ENCODE results near the gene TBCCD1. TPM values are rescaled to one million over a fixed set of nuclear protein-coding genes. Genes with fewer than 3 reads are reported as not detected.
"Not testable (repeated sequence)": the region's sequence is repeated elsewhere in the genome, so short reads cannot be mapped to it uniquely, and the experiment has no call there.

Gene TBCCD1
- total RNA-seq, 1 donor from 2014 or later, result 6.4 TPM

DNA sequence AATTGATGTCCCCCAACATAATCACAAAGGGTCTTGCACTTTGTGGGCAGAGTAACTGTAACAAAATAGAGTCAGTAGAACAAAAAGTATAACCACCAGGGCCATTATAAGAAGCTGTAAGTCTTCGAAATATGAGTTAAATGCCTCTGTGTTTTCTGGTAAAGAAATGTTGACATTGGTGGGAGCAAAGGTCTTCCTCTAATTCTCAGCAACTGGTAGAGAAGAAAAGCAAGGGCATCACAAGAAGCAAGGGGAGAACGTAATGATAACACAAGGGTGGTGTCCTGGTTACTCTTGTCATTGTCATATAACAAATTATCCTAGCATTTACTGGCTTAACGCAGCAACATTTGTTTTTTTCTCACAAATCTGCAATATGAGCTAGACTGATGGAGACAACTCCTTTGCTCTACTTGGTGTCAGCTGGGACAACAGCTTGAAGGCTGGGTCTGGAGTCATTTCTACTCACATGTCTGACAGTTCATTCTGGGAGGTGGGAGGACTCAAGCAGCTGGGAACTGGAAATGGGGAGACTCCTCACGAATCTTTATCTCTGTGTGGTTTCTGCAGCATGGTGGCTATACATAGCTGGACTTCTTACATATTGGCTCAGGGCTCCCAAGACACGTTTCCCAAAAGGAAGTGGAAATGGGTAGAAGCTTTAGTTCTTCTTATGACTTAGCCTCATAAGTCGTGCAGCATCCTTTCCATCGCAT, 23.6 kb upstream of the TBCCD1 start:
- TF ChIP-seq, protein P1, sequence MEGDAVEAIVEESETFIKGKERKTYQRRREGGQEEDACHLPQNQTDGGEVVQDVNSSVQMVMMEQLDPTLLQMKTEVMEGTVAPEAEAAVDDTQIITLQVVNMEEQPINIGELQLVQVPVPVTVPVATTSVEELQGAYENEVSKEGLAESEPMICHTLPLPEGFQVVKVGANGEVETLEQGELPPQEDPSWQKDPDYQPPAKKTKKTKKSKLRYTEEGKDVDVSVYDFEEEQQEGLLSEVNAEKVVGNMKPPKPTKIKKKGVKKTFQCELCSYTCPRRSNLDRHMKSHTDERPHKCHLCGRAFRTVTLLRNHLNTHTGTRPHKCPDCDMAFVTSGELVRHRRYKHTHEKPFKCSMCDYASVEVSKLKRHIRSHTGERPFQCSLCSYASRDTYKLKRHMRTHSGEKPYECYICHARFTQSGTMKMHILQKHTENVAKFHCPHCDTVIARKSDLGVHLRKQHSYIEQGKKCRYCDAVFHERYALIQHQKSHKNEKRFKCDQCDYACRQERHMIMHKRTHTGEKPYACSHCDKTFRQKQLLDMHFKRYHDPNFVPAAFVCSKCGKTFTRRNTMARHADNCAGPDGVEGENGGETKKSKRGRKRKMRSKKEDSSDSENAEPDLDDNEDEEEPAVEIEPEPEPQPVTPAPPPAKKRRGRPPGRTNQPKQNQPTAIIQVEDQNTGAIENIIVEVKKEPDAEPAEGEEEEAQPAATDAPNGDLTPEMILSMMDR (IDR thresholded peaks at IDR 0.05), result no peak

DNA sequence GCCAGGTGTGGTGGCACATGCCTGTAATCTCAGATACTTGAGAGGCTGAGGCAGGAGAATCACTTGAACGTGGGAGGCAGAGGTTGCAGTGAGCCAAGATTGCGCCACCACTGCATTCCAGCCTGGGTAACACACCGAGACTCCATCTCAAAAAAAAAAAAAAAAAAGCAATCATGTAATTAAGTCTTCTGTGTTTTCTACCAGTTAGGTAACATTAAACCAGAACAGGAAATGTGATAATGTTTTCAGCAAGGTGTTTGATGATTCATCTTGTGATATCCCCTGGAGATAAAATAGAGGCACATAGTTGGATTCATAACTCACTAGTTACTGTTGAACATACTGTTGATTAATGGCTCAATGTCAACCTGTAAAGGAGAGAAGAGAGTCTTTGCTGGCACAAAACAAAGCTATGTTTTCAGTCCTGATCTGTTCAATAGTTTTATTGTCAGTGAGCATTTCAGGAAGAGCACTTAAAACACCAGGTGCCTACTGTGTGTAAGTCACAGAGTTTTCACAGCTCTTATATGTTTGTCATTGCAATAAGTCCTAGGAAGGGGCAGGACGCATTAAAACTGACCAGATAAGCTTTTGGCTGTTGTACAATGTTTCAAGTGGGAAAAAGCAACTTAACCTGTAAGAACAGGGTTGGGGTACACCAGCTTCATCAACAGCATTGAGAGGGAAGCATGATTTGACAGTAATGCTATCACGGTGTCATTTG, 22.9 kb upstream of the TBCCD1 start:
- intact Hi-C loops (cut with DNase I), result no loop called here
- DNase-seq (ENCODE audit: low spot score in 2 of 2), result no peak
- Histone ChIP-seq H3K4me3 (no peak overlapping the region), H3K27me3 (no peaks in the 10 kb centered on the region), H3K4me1 (no peaks in the 10 kb centered on the region), H3K9me3 (no peaks in the 10 kb centered on the region), H3K36me3 (peaks cover 9 to 13% of the 10 kb centered on the region in 2 donors), H3K27ac (no peak overlapping the region)
- TF ChIP-seq, protein P1 (IDR thresholded peaks at IDR 0.05), result no peak

More for the DNA sequence above, 23.6 kb upstream of the TBCCD1 start:
- Histone ChIP-seq H3K4me3 (no peak overlapping the region), H3K9me3 (no peaks in the 10 kb centered on the region), H3K4me1 (no peaks in the 10 kb centered on the region), H3K27ac (no peak overlapping the region), H3K27me3 (no peaks in the 10 kb centered on the region), H3K36me3 (peaks cover 3 to 5% of the 10 kb centered on the region in 2 donors)
- no peak for DNase-seq (ENCODE audit: low spot score in 2 of 2)
- intact Hi-C loops (cut with DNase I), result no loop called here

DNA sequence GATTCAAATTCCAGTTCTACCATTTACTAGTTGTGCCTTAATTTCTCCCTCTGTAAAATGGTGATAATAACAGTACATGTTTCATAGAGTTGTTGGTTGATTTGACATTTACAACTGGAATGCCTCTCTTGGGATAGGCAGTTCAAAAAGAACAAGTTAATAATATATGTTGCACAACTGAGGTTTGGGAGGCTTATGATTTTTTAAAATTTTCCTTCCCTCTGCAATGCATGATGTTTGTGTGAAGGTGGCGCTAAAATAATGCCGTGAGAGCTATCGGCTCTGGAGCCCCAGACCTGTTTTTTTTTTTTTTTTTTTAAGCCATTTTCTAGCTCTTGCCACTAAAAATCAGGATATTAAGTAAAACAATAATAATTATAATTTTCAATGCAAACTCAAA, 22.0 kb upstream of the TBCCD1 start:
- Histone ChIP-seq H3K9me3 (no peaks in the 10 kb centered on the region), H3K27me3 (no peaks in the 10 kb centered on the region), H3K4me3 (no peak overlapping the region), H3K27ac (no peak overlapping the region), H3K4me1 (no peaks in the 10 kb centered on the region), H3K36me3 (peaks cover 15 to 22% of the 10 kb centered on the region in 2 donors)
- TF ChIP-seq, protein P1 (IDR thresholded peaks at IDR 0.05), result peak in 1 of 3 experiments; percentile 35
- no peak for DNase-seq (ENCODE audit: low spot score in 2 of 2)
- intact Hi-C loops (cut with DNase I), result no loop called here

DNA sequence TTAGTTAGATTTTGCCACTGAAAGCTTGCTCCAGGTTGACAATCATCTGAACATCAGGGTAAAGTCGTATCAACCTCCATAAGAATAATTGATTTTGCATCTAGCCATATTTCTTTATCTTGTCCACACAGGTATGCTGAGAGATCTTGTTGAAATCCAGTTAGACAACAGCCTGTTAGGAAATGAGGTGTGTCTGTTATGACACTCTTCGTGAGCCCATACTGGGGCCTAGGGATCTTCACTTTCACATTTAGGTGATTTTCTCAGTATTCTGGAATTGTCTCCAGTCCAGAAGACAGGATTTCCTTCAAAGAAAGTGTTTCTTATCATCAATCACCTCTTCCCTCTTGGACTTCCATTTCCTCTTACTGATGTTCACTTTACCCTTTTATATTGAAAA, 21.5 kb upstream of the TBCCD1 start:
- H3K4me1 ChIP-seq, result no peaks in the 10 kb centered on the region
- no peaks in the 10 kb centered on the region for H3K9me3 ChIP-seq
- TF ChIP-seq, protein P1 (IDR thresholded peaks at IDR 0.05), result no peak
- H3K27ac ChIP-seq, result no peak overlapping the region
- H3K4me3 ChIP-seq, result no peak overlapping the region
- no peaks in the 10 kb centered on the region for H3K27me3 ChIP-seq
- H3K36me3 ChIP-seq, result peaks cover 15 to 27% of the 10 kb centered on the region in 2 donors
- DNase-seq (ENCODE audit: low spot score in 2 of 2), result no peak
- intact Hi-C loops (cut with DNase I), result no loop called here

DNA sequence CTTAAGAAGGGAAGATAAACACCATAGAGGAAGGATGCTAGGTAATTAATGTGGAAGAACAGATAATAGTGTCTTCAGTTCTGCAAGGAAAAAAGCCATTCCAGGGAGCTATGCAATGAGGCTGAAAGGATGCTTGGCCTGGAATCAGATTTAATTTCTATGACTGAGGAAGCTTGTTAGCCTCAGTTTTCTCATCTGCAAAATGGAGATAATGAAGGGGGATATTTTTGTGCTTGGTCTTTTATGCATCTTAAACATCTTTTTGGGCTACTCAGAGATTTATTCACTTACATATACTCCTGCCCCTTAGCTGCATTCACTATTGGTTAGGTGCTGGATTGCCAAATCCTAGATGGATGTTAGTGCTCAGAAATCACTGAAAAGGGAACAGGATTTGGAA, 20.0 kb upstream of the TBCCD1 start:
- intact Hi-C loops (cut with DNase I), result no loop called here
- Histone ChIP-seq H3K4me1 (no peaks in the 10 kb centered on the region), H3K36me3 (peaks cover 27 to 41% of the 10 kb centered on the region in 2 donors), H3K27ac (no peak overlapping the region), H3K27me3 (no peaks in the 10 kb centered on the region), H3K4me3 (no peak overlapping the region), H3K9me3 (no peaks in the 10 kb centered on the region)
- no peak for DNase-seq (ENCODE audit: low spot score in 2 of 2)
- TF ChIP-seq, protein P1 (IDR thresholded peaks at IDR 0.05), result no peak

GRCh38 chr3:186586245-186586644, 19.1 kb upstream of the TBCCD1 start:
- intact Hi-C loops (cut with DNase I), result not testable (repeated sequence)

More at GRCh38 chr3:186586245-186586644, 19.1 kb upstream of the TBCCD1 start:
- H3K36me3 ChIP-seq, result peaks cover 36 to 50% of the 10 kb centered on the region in 2 donors
- not testable (repeated sequence) for H3K9me3 ChIP-seq; DNase-seq (ENCODE audit: low spot score in 2 of 2); H3K4me3 ChIP-seq; H3K27me3 ChIP-seq; H3K27ac ChIP-seq; H3K4me1 ChIP-seq
